Measurements from ENCODE around the gene GAS7.
"Not testable (repeated sequence)": the region's sequence is repeated elsewhere in the genome, so short reads cannot be mapped to it uniquely, and the experiment has no call there.

GAS7 gene

DNA sequence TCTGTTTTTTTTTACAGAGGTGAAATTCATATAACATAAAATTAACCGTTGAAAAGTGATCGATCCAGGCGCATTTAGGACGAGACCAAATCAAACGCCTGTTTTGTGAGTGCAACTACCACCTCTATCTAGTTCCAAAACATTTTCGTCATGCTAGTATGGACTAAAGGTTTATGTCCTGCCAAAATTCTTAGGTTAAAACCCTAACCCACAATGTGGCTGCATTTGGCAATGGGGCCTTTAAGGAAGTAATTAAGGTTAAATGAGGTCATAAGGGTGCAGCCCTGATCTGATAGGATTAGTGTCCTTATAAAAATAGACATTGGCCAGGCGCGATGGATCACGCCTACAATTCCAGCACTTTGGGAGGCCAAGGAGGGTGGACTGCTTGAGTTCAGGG, 260.5 kb downstream of the GAS7 start:
- DNase-seq (ENCODE audit: low read depth) = no peak

- DNase-seq (ENCODE audit: low read depth) = no peak
These were observed 261.1 kb downstream of the GAS7 start for GRCh38 chr17:9937241-9937761.

DNA sequence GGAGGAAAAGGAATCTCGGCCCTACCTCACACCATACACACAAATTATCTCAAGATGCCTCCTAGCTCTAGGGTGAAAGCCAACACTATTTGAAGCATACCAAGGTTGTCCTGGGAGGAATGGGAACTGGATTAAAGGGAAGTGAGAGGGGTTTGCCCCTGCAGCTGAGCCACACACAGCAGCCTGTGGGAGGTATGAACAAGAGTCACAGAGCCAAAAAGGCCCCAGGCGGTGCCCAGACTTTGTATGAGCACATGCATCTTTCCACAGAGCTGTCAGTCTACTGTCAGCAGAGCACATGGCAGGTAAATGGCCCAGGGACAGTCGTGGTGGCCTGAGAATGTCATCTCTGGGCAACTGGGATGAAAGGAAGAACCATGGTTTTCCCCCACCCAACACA, 262.3 kb downstream of the GAS7 start:
- no peak for DNase-seq (ENCODE audit: low read depth)

GRCh38 chr17:9935408-9935807, 263.0 kb downstream of the GAS7 start:
- no peak for DNase-seq (ENCODE audit: low read depth)

DNA sequence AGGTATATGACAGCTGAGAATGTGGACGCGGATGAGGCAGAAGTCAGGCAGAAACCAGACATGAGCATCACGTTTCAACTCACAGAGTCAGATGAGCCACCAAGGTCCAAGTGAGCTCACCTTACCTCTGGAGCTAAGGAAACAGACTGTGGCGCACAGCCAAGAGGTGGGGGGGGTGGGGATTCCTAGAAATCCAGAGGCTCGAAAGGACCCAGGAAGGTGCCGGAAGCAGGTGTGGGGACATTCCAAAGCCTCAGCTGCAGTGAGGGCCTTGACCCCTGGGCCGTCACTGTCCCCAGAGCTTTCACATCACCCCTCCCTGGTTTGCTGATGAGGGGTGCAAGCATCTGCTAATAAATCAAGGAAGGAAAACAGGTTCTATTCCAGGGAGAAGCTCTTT, 264.1 kb downstream of the GAS7 start:
- DNase-seq (ENCODE audit: low read depth) = no peak

- DNase-seq (ENCODE audit: low read depth) = no peak
These were observed 265.9 kb downstream of the GAS7 start for GRCh38 chr17:9932491-9932890.

- no peak for DNase-seq (ENCODE audit: low read depth)
These were observed 267.2 kb downstream of the GAS7 start for GRCh38 chr17:9931144-9931741.

- DNase-seq (ENCODE audit: low read depth) = no peak
These were observed 268.5 kb downstream of the GAS7 start for GRCh38 chr17:9929871-9930270.

GRCh38 chr17:9928601-9929333, 269.6 kb downstream of the GAS7 start:
- DNase-seq (ENCODE audit: low read depth) = no peak

GRCh38 chr17:9926150-9926804, 272.1 kb downstream of the GAS7 start:
- no peak for DNase-seq (ENCODE audit: low read depth)

DNA sequence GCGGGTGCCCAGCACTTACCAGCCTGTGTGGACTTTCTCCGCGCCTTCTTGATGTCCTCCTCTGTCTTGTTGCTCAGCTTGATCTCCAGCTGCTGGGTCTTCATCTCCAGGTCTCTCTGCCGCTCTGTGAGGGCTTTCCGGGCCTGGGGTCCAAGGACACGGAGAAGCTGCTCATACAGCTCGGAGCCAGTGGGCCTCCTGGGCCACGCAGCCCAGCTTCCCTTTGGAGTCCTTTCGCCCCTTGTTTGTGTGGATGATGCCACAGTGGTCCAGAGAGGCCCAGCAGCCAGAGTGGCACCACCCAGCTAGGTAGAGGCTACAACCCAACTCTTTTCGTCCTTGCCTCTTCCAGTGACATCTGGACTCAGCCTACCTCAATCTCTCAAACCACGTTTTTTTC, 272.9 kb downstream of the GAS7 start:
- DNase-seq (ENCODE audit: low read depth) = no peak

DNA sequence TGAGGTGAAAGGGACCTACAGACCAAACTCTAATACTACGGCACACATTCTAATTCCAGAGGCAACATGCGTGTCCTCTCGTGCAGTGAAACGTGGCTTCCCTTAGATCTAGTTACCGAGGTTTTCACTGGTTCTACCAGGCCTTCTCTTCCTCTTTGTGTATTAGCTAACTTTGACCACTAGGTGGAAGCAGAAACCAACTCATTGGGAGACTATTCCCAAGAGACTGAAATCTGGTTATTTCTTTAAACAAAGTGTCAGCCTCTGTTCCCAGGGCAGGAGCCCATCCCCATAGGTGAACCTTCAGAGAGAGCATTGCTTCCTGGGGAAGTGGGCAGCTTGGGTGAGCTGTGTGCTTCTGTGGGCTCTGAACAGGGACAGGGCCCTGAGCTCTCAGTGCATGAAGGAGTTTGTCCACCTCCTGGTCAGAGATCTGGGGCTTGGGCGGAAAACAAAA, 273.6 kb downstream of the GAS7 start:
- DNase-seq (ENCODE audit: low read depth) = no peak

GRCh38 chr17:9922012-9922848, 276.2 kb downstream of the GAS7 start:
- no peak for DNase-seq (ENCODE audit: low read depth)

- DNase-seq (ENCODE audit: low read depth) = not testable (repeated sequence)
These were observed 277.2 kb downstream of the GAS7 start for GRCh38 chr17:9921216-9921615.

GRCh38 chr17:9918804-9919352, 279.5 kb downstream of the GAS7 start:
- no peak for DNase-seq (ENCODE audit: low read depth)

- no peak for DNase-seq (ENCODE audit: low read depth)
These were observed 280.1 kb downstream of the GAS7 start for GRCh38 chr17:9918352-9918751.

DNA sequence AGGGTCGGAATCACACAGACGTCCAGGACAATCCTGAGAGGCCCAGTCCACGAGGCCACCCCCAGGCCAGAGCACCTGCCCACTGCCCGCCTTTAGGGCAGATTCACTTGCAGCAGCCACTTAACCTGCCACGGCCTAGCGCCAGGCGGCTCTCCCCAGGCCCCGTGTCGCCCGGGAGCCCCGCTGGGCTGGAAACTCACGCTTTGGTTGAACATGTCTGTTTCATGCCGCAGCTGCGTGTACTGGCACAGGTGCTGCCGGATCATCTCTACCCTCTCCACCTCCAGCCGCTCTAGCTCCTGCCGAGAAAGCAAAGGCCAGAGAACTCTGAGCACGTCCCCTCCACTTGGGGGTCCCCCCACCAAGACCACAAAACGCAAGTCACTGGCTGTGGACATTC, 280.6 kb downstream of the GAS7 start:
- no peak for DNase-seq (ENCODE audit: low read depth)

- no peak for DNase-seq (ENCODE audit: low read depth)
These were observed 281.3 kb downstream of the GAS7 start for GRCh38 chr17:9917131-9917530.

GRCh38 chr17:9916108-9916507, 282.3 kb downstream of the GAS7 start:
- DNase-seq (ENCODE audit: low read depth) = no peak

- DNase-seq (ENCODE audit: low read depth) = no peak
These were observed 284.9 kb downstream of the GAS7 start for GRCh38 chr17:9913476-9913875.

GRCh38 chr17:9912121-9913099, 286.0 kb downstream of the GAS7 start:
- no peak for DNase-seq (ENCODE audit: low read depth)
